AG10803 (cell line): ENCODE data around the gene STK38L.

Experiments used
- DNase-seq: peaks from one replicate; pipeline ENCODE4 v3.0.0; 2010; ENCODE audit warnings: low read depth
- H3K4me3 ChIP-seq: 2 replicates; pipeline ENCODE4 v1.5.1; 2011; ENCODE audit warnings: mild to moderate bottlenecking, low read length, control low read depth
- CTCF ChIP-seq: conservative IDR thresholded peaks from 2 replicates; pipeline ENCODE4 v1.5.1; 2011; ENCODE audit warnings: mild to moderate bottlenecking, low read length, control low read depth, inconsistent platforms

The STK38L gene

DNA sequence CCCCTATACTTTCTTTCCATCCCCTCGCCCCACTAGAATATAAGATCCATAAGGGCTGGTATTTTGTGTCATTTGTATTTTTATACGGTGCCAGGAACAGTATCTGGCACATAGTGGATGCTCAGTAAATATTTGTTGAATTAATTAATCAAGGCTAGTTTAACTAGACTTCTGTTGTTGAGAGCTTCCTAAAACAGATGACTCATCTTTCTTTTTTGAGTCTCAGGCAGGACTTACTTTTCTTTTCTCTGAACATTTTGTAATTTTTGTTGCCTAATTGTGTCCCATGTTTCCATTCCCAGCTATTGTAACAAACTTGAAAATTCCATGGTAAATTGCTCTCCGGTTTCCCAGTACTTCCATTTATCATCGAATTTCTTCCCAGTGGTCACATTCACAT, 16.7 kb downstream of the STK38L start:
- no peak overlapping the region for H3K4me3 ChIP-seq
- no peak for TF ChIP-seq CTCF
- DNase-seq: peak; percentile 60

DNA sequence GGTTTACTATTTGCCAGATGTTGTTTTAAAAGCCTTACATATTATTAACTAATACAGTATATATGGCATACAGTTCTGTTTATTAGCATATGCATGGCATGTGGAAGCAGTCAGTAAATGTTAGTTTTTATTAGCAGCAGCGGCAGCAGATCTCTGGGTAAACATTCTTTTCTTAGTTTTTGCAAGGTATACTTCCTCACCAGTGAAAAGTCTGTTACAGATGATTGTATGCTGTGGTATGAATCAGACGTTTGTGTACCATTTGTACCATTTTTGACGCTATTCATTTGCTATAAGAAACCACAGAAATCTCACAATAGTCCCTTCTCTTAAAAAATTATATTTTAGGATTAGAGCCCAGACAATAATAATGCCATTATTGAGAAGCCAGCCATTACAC, 17.8 kb downstream of the STK38L start:
- DNase-seq: no peak
- no peak for TF ChIP-seq CTCF
- H3K4me3 ChIP-seq: no peak overlapping the region

DNA sequence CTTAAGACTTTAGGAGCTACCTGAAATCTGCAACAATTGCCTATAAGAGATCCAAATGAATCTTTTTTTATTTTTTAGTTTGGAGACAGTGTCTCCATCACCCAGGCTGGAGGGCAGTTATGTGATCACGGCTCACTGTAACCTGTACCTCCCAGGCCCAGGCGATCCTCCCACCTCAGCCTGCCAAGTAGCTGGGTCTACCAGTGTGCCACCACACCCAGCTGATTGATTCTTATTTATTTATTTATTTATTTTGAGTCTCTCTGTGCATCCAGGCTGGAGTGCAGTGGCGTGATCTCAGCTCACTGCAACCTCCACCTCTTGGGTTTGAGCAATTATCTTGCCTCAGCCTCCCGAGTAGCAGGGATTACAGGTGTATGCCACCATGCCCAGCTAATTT, 26.1 kb downstream of the STK38L start:
- no peak for TF ChIP-seq CTCF
- H3K4me3 ChIP-seq: no peak overlapping the region
- DNase-seq: no peak

DNA sequence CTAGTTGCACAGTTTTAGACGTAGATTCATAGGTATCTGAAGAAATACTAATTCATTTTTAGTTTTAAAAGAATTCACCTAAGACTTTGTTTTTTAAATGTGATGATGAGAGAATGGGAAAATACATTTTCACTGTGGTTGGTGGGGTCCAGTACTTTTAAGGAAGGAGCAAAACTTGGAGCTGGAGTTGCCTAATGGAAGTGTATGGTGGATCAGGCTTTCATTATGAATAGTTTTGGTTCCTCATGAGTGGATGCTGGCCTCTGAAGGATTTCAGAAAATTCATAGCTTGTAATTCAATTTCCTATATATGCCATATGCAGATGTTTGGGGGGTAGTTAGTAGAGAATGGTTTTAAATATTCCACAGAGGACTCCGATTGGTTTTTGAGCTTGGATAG, 27.1 kb downstream of the STK38L start:
- TF ChIP-seq CTCF: no peak
- no peak for DNase-seq
- no peak overlapping the region for H3K4me3 ChIP-seq

DNA sequence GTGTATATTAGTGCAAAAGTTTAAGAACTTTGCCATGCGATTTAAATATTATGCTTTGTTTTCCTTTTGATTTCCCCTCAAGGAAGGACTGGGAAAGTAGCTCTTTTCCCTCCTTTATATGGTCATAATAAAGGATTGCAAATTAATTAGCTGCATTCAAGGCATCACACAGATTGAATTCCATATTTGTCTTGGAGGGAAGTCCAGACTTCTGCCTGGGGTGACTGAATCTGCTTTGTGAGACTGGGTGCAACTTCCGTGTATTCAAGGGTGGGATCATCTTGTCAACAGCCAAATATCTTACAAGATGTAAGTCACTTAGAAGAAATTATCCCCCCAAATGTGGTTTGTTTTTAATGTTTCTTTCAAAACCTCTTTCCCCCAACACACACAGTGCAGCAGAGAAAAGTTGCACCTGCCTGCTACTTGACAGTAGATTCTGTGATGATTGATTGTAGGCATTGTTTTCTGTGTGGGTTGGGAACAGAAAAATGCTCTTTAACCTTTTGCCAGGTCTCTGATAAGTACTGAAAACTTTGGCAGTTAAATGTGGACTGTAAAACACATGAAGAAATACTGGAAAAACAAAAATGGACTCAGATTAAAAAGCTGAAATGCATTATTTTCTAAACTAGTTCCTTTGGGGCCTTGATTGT, 28.4 kb downstream of the STK38L start:
- no peak for TF ChIP-seq CTCF
- H3K4me3 ChIP-seq: no peak overlapping the region
- no peak for DNase-seq

- no peak for TF ChIP-seq CTCF
- no peak for DNase-seq
These were observed 29.0 kb downstream of the STK38L start for GRCh38 chr12:27273114-27273513.

GRCh38 chr12:27274706-27275105, 30.6 kb downstream of the STK38L start:
- no peak for DNase-seq
- no peak for TF ChIP-seq CTCF
- no peak overlapping the region for H3K4me3 ChIP-seq

More at GRCh38 chr12:27273114-27273513, 29.0 kb downstream of the STK38L start:
- H3K4me3 ChIP-seq: no peak overlapping the region
